Fibroblast of lung (primary cell): ENCODE results near the gene ALDH1L2. TPM values are rescaled to one million over a fixed set of nuclear protein-coding genes. Genes with fewer than 3 reads are reported as not detected.

Experiments used
- DNase-seq, 2 donors: peaks; one replicate each; pipeline versions ENCODE4 v3.0.0 to v3.0.0-alpha.2; 2010; ENCODE audit warnings: low read depth in 2 of 2
- H2AFZ ChIP-seq: 2 replicates; pipeline ENCODE4 v1.5.1; 2012; ENCODE audit warnings: low read length, control low read depth, inconsistent platforms
- H3K27ac ChIP-seq: 2 replicates; pipeline ENCODE4 v1.5.1; 2011; ENCODE audit warnings: low read length, control low read depth; ENCODE audit not compliant: insufficient read depth
- H3K27me3 ChIP-seq: 2 replicates; pipeline ENCODE4 v1.5.1; 2011; ENCODE audit warnings: mild to moderate bottlenecking, low read length; ENCODE audit not compliant: control insufficient read depth, insufficient read depth
- H3K36me3 ChIP-seq: 2 replicates; pipeline ENCODE4 v1.5.1; 2011; ENCODE audit warnings: low read length; ENCODE audit not compliant: control insufficient read depth, insufficient read depth
- H3K4me1 ChIP-seq: 2 replicates; pipeline ENCODE4 v1.5.1; 2011; ENCODE audit warnings: low read length; ENCODE audit not compliant: control insufficient read depth, insufficient read depth; ENCODE audit errors: extremely low read depth
- H3K4me2 ChIP-seq: 2 replicates; pipeline ENCODE4 v1.5.1; 2011; ENCODE audit warnings: low read length, control low read depth; ENCODE audit not compliant: insufficient read depth; ENCODE audit errors: extremely low read depth
- H3K4me3 ChIP-seq, 4 experiments: fragments of 200-600 bp in 1 of 4; sonication (generic) in 1 of 4; replicated peaks in 1 of 4; 2 replicates each; pipeline ENCODE4 v1.5.1; 2011 to 2016; ENCODE audit warnings: low read length in 4 of 4, low read depth in 3 of 4, mild to moderate bottlenecking in 3 of 4, control low read depth in 2 of 4, inconsistent platforms in 1 of 4, mixed read lengths in 1 of 4; ENCODE audit not compliant: insufficient read depth in 1 of 4; ENCODE audit errors: control extremely low read depth in 1 of 4
- H3K79me2 ChIP-seq: 2 replicates; pipeline ENCODE4 v1.5.1; 2012; ENCODE audit warnings: mild to moderate bottlenecking, low read length, inconsistent platforms; ENCODE audit not compliant: control insufficient read depth, insufficient read depth
- H3K9ac ChIP-seq: 2 replicates; pipeline ENCODE4 v1.5.1; 2011; ENCODE audit warnings: mild to moderate bottlenecking, low read length, control low read depth; ENCODE audit not compliant: insufficient read depth
- H3K9me3 ChIP-seq: 2 replicates; pipeline ENCODE4 v1.5.1; 2012; ENCODE audit warnings: low read depth, low read length; ENCODE audit not compliant: control insufficient read depth, insufficient read depth
- H4K20me1 ChIP-seq: 2 replicates; pipeline ENCODE4 v1.5.1; 2011; ENCODE audit warnings: low read length; ENCODE audit not compliant: control insufficient read depth, insufficient read depth; ENCODE audit errors: extremely low read depth
- EZH2 ChIP-seq: IDR thresholded peaks from 2 replicates; pipeline ENCODE4 v1.5.1; 2012; ENCODE audit warnings: low read length, control low read depth, mild to moderate bottlenecking; ENCODE audit errors: missing control alignments
- polyA plus RNA-seq, 2 donors: library from polyadenylated mRNA; depleted of rRNA in 1 of 2; stranded (reverse) in 1 of 2; unstranded in 1 of 2; fragments of >200 nt; gene quantifications; 2 replicates each; pipeline ENCODE4 v1.2.1, GENCODE V29; 2011 to 2012; ENCODE audit warnings: missing spikeins in 1 of 2
- total RNA-seq: library from RNA; depleted of rRNA; stranded (reverse); fragments of >200 nt; gene quantifications from 2 replicates; pipeline ENCODE4 v1.2.1, GENCODE V29; 2014
- TF ChIP-seq, protein P1 (sequence below), 2 donors: IDR thresholded peaks in 1 of 2; conservative IDR thresholded peaks in 1 of 2; 1 replicate in 1 of 2; 2 replicates in 1 of 2; pipeline ENCODE4 v1.5.1; 2011 to 2012; ENCODE audit warnings: low read length in 2 of 2, control low read depth in 1 of 2, inconsistent platforms in 1 of 2, low read depth in 1 of 2, mild to moderate bottlenecking in 1 of 2

ALDH1L2 gene
- total and polyA plus RNA-seq, 2 donors (not counting 1 experiment from before 2014, with no cell fraction given), result 59.1 to 88.2 TPM

GRCh38 chr12:105020241-105020962 lies 63.9 kb downstream of the ALDH1L2 start:
- Histone ChIP-seq H3K9me3 (no peaks in the 10 kb centered on the region), H3K4me1 (no peaks in the 10 kb centered on the region), H3K79me2 (no peaks in the 10 kb centered on the region), H4K20me1 (no peaks in the 10 kb centered on the region), H3K36me3 (no peaks in the 10 kb centered on the region), H3K4me2 (no peak overlapping the region), H2AFZ (no peak overlapping the region), H3K27me3 (no peaks in the 10 kb centered on the region), H3K27ac (no peak overlapping the region), H3K9ac (no peak overlapping the region), H3K4me3 (no peak overlapping the region)
- TF ChIP-seq, protein P1, sequence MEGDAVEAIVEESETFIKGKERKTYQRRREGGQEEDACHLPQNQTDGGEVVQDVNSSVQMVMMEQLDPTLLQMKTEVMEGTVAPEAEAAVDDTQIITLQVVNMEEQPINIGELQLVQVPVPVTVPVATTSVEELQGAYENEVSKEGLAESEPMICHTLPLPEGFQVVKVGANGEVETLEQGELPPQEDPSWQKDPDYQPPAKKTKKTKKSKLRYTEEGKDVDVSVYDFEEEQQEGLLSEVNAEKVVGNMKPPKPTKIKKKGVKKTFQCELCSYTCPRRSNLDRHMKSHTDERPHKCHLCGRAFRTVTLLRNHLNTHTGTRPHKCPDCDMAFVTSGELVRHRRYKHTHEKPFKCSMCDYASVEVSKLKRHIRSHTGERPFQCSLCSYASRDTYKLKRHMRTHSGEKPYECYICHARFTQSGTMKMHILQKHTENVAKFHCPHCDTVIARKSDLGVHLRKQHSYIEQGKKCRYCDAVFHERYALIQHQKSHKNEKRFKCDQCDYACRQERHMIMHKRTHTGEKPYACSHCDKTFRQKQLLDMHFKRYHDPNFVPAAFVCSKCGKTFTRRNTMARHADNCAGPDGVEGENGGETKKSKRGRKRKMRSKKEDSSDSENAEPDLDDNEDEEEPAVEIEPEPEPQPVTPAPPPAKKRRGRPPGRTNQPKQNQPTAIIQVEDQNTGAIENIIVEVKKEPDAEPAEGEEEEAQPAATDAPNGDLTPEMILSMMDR (conservative IDR thresholded peaks at IDR 0.05 in 1 of 2, IDR thresholded peaks at IDR 0.05 in 1 of 2; ENCODE audit: low read depth in 1 of 2, low read length in 2 of 2), result no peak
- no peak for TF ChIP-seq EZH2
- DNase-seq, result no peak

- Histone ChIP-seq H3K4me2 (no peak overlapping the region), H3K4me1 (no peaks in the 10 kb centered on the region), H3K27ac (no peak overlapping the region), H2AFZ (no peak overlapping the region), H3K4me3 (no peak overlapping the region), H3K27me3 (no peaks in the 10 kb centered on the region), H3K36me3 (no peaks in the 10 kb centered on the region), H3K9me3 (no peaks in the 10 kb centered on the region), H4K20me1 (no peaks in the 10 kb centered on the region), H3K9ac (no peak overlapping the region), H3K79me2 (no peaks in the 10 kb centered on the region)
- no peak for TF ChIP-seq EZH2
- TF ChIP-seq, protein P1 (conservative IDR thresholded peaks at IDR 0.05 in 1 of 2, IDR thresholded peaks at IDR 0.05 in 1 of 2; ENCODE audit: low read depth in 1 of 2, low read length in 2 of 2), result no peak
- no peak for DNase-seq
These were observed 65.5 kb downstream of the ALDH1L2 start for GRCh38 chr12:105018776-105019175.

- DNase-seq, result no peak
- Histone ChIP-seq H3K4me2 (no peak overlapping the region), H3K9me3 (no peaks in the 10 kb centered on the region), H3K4me3 (no peak overlapping the region), H3K27ac (no peak overlapping the region), H3K9ac (no peak overlapping the region), H3K27me3 (no peaks in the 10 kb centered on the region), H3K36me3 (no peaks in the 10 kb centered on the region), H3K79me2 (no peaks in the 10 kb centered on the region), H3K4me1 (no peaks in the 10 kb centered on the region), H2AFZ (no peak overlapping the region), H4K20me1 (no peaks in the 10 kb centered on the region)
- no peak for TF ChIP-seq EZH2
- TF ChIP-seq, protein P1 (conservative IDR thresholded peaks at IDR 0.05 in 1 of 2, IDR thresholded peaks at IDR 0.05 in 1 of 2; ENCODE audit: low read depth in 1 of 2, low read length in 2 of 2), result no peak
These were observed 66.2 kb downstream of the ALDH1L2 start for GRCh38 chr12:105018012-105018411.
